HG02973 (cell line): ENCODE results near the gene JAK2.
"Not testable (repeated sequence)": the region's sequence is repeated elsewhere in the genome, so short reads cannot be mapped to it uniquely, and the experiment has no call there.

Experiments
- ATAC-seq: cut with Tn5 transposase; IDR thresholded peaks from one replicate; pipeline ENCODE4 v1.9.1; 2021; ENCODE audit warnings: moderate library complexity; ENCODE audit not compliant: unreplicated experiment

The JAK2 gene

DNA sequence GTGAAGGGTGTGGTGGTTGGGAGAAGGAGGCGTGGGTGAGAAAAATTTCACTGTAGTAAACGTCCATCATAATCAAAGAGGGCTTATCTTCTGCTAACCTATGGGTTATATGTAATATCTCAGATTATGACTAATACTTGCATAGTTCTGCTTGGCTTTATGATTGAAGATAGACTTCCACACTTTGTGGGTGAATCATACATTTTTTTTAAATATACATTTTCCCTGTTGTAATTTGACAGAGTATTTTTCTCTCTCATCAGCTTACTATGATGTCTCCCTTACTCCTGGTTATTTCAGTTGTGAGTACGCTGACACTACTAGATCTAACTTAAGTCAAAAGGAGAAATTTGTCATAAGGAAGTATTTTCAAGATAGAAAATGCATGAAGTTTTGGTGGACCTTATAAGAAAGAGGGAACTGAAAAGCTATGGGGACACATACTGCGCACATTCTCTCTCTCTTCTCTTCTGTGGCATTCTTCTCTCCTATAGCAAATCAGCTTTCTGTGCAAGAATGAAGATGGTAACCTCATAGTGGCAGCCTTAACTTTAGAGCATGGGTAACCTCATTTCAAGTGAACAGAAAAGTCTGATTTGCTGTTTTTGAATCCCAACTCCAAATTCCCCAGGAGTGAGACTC is 4.9 kb upstream of the JAK2 start:
- ATAC-seq: no peak

- no peak for ATAC-seq
Observed at GRCh38 chr9:4982721-4983482, 2.2 kb upstream of the JAK2 start.

- no peak for ATAC-seq
Observed at GRCh38 chr9:4983601-4984165, 1.4 kb upstream of the JAK2 start.

DNA sequence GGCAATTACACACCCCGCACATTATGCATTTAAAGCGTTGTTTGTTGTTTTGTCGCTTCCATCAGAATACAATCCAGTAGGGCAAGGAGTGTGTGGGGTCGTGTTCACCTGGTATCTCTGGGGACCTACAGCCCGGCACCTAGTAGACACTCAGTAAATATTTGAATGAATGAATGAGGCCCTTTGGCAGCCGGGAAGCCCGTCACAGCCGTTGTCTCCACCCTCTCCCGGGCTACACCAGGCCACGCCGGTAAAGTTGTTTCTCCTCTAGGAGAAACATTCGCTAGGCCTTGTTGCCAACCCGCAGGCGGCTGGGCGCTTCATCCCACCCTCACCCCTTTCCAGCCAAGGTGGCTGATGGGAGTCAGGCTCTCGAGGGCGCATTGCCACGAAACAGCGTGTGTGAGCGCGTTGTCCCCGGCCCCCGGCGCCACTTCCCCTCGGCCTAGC is 876 bp upstream of the JAK2 start:
- peak; percentile 0 for ATAC-seq

DNA sequence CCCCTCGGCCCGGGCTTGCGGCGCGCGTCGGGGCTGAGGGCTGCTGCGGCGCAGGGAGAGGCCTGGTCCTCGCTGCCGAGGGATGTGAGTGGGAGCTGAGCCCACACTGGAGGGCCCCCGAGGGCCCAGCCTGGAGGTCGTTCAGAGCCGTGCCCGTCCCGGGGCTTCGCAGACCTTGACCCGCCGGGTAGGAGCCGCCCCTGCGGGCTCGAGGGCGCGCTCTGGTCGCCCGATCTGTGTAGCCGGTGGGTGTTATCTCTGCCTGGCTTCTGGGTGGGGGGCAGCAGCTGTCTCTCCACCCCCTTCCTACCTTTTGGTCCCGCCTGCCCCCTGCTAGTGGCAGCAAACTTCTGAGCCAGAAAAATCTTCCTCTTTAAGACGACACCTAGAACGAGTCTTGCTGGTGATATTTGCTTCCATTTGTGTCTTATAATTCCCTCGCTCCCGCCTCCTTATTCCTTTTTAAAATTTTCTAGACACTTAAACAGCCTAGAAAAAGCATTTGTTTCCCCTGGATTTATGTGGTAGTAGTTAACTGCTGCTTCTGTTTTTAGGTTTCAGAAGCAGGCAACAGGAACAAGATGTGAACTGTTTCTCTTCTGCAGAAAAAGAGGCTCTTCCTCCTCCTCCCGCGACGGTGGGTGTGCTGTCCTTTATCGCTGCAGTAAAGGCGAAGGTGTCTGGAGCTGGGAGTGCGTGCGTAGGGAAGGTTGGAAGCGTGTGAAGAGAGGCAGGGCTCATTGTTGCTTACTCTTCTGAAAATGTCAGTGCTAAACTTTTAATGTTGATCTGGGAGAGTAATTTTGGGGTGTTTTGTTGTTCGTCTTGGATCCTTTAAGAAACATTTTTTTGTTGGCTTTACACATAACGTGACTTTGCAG is 554 bp downstream of the JAK2 start:
- no peak for ATAC-seq

- no peak for ATAC-seq
Observed at GRCh38 chr9:4986296-4986695, 1.2 kb downstream of the JAK2 start.

DNA sequence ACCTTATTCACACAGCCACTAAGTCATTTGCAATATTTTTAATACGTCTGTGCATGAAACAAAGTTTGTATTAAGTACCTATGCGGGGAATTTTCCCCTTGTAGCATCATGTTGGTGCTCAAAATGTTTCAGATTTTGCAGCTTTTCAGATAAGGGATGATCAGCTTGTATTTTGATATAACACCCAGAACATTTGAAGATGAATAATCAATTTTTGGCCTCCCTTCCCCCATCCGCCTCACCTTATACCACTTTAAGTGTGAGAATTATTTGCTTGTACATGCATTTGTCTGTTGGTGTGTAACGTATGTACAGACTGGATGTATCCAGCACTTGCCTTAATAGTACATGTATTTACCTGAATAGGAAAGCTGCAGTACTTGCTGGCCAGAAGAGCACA is 1.7 kb downstream of the JAK2 start:
- no peak for ATAC-seq

DNA sequence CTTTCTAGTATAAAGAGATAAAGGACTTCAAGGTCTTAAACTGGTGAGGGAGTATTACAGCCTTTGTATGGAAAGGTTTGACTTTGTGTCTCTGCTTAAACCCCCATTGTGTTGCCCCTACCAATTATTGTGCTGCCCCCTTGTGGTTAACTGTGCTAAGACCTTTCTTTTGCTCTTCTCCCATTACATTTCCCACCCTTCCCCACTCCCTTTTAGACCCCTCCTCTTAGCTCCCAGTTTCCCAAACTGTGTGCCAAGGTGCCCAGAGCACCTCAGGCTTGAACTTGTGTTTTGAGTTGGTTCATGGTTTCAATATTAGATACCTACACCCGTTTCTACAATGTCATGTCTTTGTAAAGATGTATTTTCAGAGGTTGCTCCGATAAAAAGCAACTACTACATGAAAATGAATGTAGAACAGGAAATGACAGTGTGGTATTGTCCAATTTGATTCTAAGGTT is 2.9 kb downstream of the JAK2 start:
- no peak for ATAC-seq

DNA sequence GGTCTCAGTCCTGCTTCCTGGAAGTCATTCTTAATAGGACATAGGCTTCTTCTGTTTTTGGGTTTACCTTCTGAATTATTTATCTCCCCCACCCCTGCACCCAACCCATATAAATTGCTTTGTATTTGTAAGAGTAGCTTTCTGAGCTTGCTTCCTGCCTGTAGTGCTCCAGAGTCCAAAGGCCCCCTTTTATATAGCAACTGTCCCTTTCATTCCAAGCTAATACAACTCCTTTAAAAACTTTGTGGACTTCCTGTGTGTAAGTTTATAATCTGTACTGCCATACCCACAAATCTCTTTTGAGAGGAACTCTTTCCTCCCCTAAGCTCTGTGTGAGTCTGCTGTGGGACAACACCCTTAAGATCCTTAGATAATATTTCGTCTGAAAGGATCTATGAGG is 7.8 kb downstream of the JAK2 start:
- ATAC-seq: no peak

DNA sequence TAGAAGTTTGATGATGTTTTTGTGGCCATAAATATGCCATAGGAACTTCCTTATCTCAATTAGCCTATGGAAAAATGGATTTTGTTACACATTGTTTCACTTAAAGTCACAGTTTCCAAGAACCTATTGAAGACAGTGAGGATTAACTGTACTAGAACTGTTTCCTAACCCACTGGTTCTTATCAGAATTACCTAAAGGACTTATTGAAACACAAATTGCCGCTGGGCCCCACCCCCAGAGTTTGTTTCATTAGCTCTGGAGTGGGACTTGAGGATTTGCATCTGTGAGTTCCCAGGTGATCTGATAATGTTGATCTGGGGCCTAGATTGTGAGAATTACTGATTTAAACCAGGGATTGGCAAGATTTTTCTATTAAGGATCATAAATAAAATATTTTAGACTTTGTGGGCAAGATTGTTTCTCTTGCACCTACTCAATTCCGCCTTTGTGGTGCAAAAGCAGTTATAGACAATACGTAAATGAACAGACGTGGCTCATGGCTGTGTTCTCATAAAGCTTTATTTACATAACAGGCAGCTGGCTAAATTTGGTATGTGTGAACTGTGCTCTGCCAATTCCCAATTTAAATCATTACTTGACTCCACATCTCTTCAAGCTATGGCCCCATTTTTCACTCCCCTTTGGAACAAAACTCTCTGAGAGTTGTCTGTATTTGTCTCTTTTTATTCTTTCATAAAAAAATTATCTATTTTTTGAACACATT is 9.3 kb downstream of the JAK2 start:
- no peak for ATAC-seq

- no peak for ATAC-seq
Observed at GRCh38 chr9:4997196-4997595, 12.1 kb downstream of the JAK2 start.

GRCh38 chr9:4997631-4998030 is 12.6 kb downstream of the JAK2 start:
- ATAC-seq: no peak

DNA sequence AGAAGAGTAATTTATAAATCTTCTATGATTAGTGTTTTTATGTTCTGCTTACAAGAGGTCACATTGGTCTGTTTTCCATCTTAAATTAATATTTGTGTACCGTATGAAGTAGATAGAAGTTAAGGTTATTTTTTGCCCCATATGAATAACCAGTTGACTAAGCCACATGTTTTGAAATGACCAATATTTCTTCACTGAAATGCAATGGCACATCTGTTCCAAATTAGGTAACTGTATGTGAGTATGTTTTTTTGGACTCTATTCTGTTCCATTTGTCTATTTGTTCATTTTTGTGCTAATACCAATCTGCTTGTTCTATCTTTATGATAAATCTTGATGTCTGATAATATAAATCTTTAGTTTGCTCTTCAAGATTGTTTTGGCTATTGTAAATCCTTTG is 17.7 kb downstream of the JAK2 start:
- no peak for ATAC-seq

DNA sequence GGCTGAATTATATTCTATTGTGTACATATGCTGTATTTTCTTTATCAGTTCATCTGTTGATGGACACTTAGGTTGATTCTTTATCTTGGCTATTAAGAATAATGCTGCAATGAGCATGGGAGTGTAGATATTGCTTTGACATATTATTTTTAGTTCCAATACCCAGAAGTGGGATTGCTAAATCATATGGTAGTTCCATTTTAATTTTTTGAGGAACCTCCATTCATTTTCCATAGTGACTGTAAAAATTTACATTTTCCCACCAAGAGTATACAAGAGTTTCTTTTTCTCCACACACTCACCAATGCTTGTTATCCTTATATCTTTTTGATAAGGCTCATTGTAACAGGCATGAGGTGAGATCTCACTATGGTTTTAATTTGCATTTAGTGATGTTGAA is 19.4 kb downstream of the JAK2 start:
- ATAC-seq: no peak

DNA sequence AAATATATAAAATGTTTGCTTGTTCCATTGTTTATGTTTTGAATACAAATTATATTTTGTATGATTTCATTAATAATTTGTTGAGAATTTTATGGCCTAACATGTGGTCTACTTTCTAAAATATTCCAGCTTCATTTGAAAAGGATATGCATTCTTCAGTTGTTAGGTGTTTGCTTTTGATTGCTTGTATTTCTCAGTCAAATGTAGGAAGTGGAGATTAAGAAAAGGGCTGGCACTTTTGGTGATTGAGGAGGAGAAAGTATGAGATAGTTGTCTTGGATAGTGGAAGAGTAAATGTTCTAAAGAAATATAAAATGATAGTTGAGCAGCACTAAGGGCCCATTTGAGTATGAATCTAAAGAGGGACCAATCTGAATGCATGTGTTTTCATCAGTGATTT is 23.1 kb downstream of the JAK2 start:
- no peak for ATAC-seq

DNA sequence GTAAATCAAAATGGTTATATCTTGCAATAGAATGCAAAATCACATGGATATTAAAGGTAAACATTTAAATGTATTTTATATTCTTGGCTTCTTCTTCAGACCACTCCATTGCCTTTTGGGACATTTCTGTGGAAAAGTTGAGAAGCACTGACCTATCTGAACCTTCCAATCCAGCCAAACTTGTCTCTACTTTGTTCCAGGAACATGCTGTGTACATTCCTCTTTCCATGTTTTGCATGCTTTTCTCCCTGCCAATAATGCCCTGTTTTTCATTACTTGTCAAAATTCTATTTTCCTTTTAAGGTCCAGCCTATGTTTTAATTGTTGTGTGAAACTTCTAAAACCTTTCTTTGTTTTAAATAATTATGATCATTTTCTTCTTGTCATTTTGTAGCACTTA is 28.3 kb downstream of the JAK2 start:
- no peak for ATAC-seq

GRCh38 chr9:5015934-5016333 is 30.9 kb downstream of the JAK2 start:
- no peak for ATAC-seq

DNA sequence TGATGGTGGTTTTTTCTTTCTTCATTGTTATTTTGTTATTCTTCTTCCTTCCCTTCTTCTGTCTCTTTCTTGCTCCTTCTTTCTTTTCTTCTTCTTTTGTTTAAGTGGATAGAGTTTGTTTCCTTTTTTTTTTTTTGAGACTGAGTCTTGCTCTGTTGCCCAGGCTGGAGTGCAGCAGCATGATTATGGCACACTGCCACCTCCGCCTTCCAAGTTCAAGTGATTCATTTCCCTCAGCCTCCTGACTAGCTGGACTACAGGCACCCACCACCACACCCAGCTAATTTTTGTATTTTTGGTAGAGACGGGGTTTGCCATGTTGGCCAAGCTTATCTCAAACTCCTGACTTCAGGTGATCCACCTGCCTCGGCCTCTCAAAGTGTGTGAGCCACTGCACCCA is 40.3 kb downstream of the JAK2 start:
- no peak for ATAC-seq

DNA sequence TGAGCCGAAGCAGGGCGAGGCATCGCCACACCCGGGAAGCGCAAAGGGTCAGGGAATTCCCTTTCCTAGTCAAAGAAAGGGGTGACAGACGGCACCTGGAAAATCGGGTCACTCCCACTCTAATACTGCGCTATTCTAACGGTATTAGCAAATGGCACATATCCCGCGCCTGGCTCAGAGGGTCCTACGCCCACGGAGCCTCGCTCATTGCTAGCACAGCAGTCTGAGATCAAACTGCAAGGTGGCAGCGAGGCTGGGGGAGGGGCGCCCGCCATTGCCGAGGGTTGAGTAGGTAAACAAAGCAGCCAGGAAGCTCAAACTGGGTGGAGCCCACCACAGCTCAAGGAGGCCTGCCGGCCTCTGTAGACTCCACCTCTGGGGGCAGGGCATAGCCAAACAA is 46.9 kb downstream of the JAK2 start:
- not testable (repeated sequence) for ATAC-seq

DNA sequence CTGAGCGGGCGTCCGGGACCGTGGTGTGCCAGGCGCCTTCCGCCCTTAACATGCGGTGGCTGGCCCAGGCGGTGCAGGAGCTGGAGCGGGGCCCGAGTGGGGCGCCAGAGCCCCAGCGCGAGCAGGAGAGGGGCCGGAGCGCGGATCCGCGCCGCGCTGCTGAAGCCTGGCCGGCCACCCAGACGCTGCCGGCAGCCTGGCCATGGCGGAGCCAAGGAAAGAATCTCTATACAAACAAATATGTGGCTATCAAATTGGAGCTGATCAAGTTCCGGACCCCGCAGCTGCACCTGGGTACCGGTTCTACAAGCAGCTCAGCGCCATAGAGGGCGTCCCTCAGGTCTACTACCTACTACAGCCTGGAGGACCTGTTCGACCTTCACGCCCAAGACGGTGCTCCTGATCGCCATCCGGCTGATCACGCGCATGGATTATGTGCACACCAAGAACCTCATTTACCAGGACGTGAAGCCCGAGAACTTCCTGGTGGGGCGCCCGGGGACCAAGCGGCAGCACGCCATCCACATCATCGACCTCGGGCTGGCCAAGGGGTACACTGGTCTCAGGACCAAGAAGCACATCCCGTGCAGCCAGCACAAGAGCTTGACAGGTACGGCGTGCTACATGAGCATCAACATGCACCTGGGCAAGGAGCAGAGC is 55.8 kb downstream of the JAK2 start:
- ATAC-seq: no peak
